GM12878 (cell line): ENCODE data around the gene TPO. TPM values are rescaled to one million over a fixed set of nuclear protein-coding genes. Genes with fewer than 3 reads are reported as not detected.

Experiments
- ATAC-seq: fragments of 200-7000 bp; cut with Tn5 transposase; 3 replicates; pipeline ENCODE4 v1.9.1; 2020; ENCODE audit warnings: mild to moderate bottlenecking, moderate library complexity
- BruUV-seq: library from RNA; stranded (reverse); fragments of 400-500 nt; replicated peaks from 2 replicates; lab custom pipeline; 2021; lab: Mats Ljungman, UMichigan
- CTCF ChIA-PET: fragments of 300-600 bp; sonication (Branson Sonifier 250); formaldehyde crosslinking; extraction: SDS; loops from one replicate; lab custom pipeline; 2021; ENCODE audit warnings: inconsistent platforms; lab: Yijun Ruan, JAX
- POLR2A ChIA-PET: fragments of 350-600 bp; formaldehyde crosslinking; extraction: SDS; loops from one replicate; lab custom pipeline; 2021; ENCODE audit warnings: inconsistent platforms; lab: Charles Lee
- RAD21 ChIA-PET: fragments of 300-600 bp; sonication (Branson Sonifier 250); formaldehyde crosslinking; loops from one replicate; lab custom pipeline; 2023; ENCODE audit warnings: antibody characterized with exemption; ENCODE audit not compliant: unreplicated experiment; lab: Charles Lee
- SMC1A ChIA-PET: fragments of 300-600 bp; sonication (Branson Sonifier 250); formaldehyde crosslinking; loops from one replicate; lab custom pipeline; 2023; ENCODE audit not compliant: unreplicated experiment, uncharacterized antibody; lab: Charles Lee
- DNase-seq: peaks from one replicate; pipeline ENCODE4 v3.0.0-alpha.2; 2011; ENCODE audit warnings: low read depth, low spot score
- FAIRE-seq: peaks from 3 replicates; lab custom pipeline; 2011; peaks lifted over from hg19 to GRCh38; lab: Jason Lieb, UNC
- H2AFZ ChIP-seq: 2 replicates; pipeline ENCODE4 v1.6.0; 2011; ENCODE audit warnings: low read depth, low read length, control low read depth; ENCODE audit not compliant: control insufficient read depth
- H3K27ac ChIP-seq: 2 replicates; pipeline ENCODE4 v1.5.1; 2011; ENCODE audit warnings: control low read depth; ENCODE audit not compliant: control insufficient read depth, insufficient read depth
- H3K27me3 ChIP-seq, 2 experiments: replicated peaks in 1 of 2; 2 replicates each; pipeline versions ENCODE4 v1.6.0 to v1.6.1; 2011; ENCODE audit warnings: low read length in 1 of 2; ENCODE audit not compliant: control insufficient read depth in 2 of 2, insufficient read depth in 2 of 2
- H3K36me3 ChIP-seq, 2 experiments: 2 replicates each; pipeline ENCODE4 v1.5.1; 2011; ENCODE audit warnings: low read length in 1 of 2; ENCODE audit not compliant: control insufficient read depth in 2 of 2, insufficient read depth in 2 of 2
- H3K4me1 ChIP-seq: 2 replicates; pipeline ENCODE4 v1.6.1; 2011; ENCODE audit warnings: mild to moderate bottlenecking, low read length, moderate library complexity, mixed read lengths; ENCODE audit not compliant: control insufficient read depth, insufficient read depth
- H3K4me2 ChIP-seq: 2 replicates; pipeline ENCODE4 v1.6.0; 2011; ENCODE audit warnings: control low read depth; ENCODE audit not compliant: control insufficient read depth, insufficient read depth
- H3K4me3 ChIP-seq: fragments of 200-600 bp; sonication (generic); 2 replicates; pipeline ENCODE4 v1.5.1; 2016
- H3K79me2 ChIP-seq: 2 replicates; pipeline ENCODE4 v1.6.0; 2011; ENCODE audit warnings: low read length; ENCODE audit not compliant: control insufficient read depth, insufficient read depth
- H3K9ac ChIP-seq: 2 replicates; pipeline ENCODE4 v1.8.0; 2011; ENCODE audit warnings: low read length, control low read depth, mixed read lengths; ENCODE audit not compliant: control insufficient read depth, insufficient read depth
- H3K9me3 ChIP-seq: replicated peaks from 3 replicates; pipeline ENCODE4 v1.5.1; 2011; ENCODE audit warnings: mild to moderate bottlenecking, low read length; ENCODE audit not compliant: control insufficient read depth, insufficient read depth
- H4K20me1 ChIP-seq: 2 replicates; pipeline ENCODE4 v1.6.0; 2011; ENCODE audit not compliant: control insufficient read depth, insufficient read depth
- BMI1 ChIP-seq: fragments of 450-650 bp; IDR thresholded peaks from 2 replicates; pipeline ENCODE4 v1.6.1; 2016; ENCODE audit warnings: mild to moderate bottlenecking, moderate library complexity, borderline replicate concordance
- EZH2 ChIP-seq: IDR thresholded peaks from 2 replicates; pipeline ENCODE4 v1.6.1; 2012; ENCODE audit warnings: low read depth, mild to moderate bottlenecking, control low read depth, inconsistent platforms, low read length, borderline replicate concordance; ENCODE audit not compliant: control insufficient read depth
- JUND ChIP-seq: IDR thresholded peaks from 2 replicates; pipeline ENCODE4 v1.6.1; 2012; ENCODE audit warnings: low read depth, mild to moderate bottlenecking, low read length, improper control_type of control experiment, moderate library complexity
- KLF5 ChIP-seq: fragments of 450-650 bp; IDR thresholded peaks from 2 replicates; pipeline ENCODE4 v1.6.1; 2014; ENCODE audit warnings: mild to moderate bottlenecking; ENCODE audit not compliant: partially characterized antibody
- NBN ChIP-seq: fragments of 450-650 bp; IDR thresholded peaks from 2 replicates; pipeline ENCODE4 v1.6.1; 2016
- NFYB ChIP-seq: IDR thresholded peaks from 2 replicates; pipeline ENCODE4 v1.6.1; 2011; ENCODE audit warnings: low read depth, mild to moderate bottlenecking, low read length, improper control_type of control experiment, moderate library complexity; ENCODE audit not compliant: insufficient read depth
- PML ChIP-seq: IDR thresholded peaks from 2 replicates; pipeline ENCODE4 v1.6.1; 2012; ENCODE audit warnings: low read length, inconsistent platforms
- TCF3 ChIP-seq: IDR thresholded peaks from 2 replicates; pipeline ENCODE4 v1.6.1; 2012; ENCODE audit warnings: low read depth, mild to moderate bottlenecking, low read length, borderline replicate concordance; ENCODE audit not compliant: insufficient read depth
- WGBS: methylation state at CpG from one replicate; pipeline ENCODE4 v1.1.6; 2016; ENCODE audit warnings: low lambda C conversion rate; ENCODE audit not compliant: insufficient replicate concordance, insufficient coverage; ENCODE audit errors: missing lambda C conversion rate; 5-methylcytosine and 5-hydroxymethylcytosine counted together
- in situ Hi-C: fragments of 300-500 bp; cut with MboI; formaldehyde crosslinking; loops from 9 replicates; pipeline ENCODE4 v1.14.3; 2018; ENCODE audit warnings: mixed read lengths
- intact Hi-C: fragments of 100-400 bp; cut with micrococcal nuclease; formaldehyde crosslinking; loops from one replicate; pipeline ENCODE4 v1.14.2; 2022; ENCODE audit not compliant: unreplicated experiment
- polyA plus RNA-seq, 11 experiments: library from polyadenylated mRNA; depleted of rRNA in 4 of 11; unstranded in 6 of 11; stranded (reverse) in 5 of 11; fragments of >200 nt; fragmentation: Nextera tagmentation in 4 of 11; fragmentation: Illumina TruSeq in 1 of 11; extraction: Ambion mirVana in 4 of 11; extraction: Trizol in 1 of 11; gene quantifications; 1 replicate in 1 of 11; 2 replicates in 10 of 11; pipeline versions ENCODE4 v1.2.1 to v1.2.3, GENCODE V29; 2011 to 2016; ENCODE audit warnings: inconsistent platforms in 2 of 11, missing spikeins in 2 of 11, low read depth in 1 of 11
- total RNA-seq, 4 experiments: library from RNA; depleted of rRNA in 3 of 4; stranded (reverse); fragments of >200 nt in 3 of 4; fragmentation: Illumina TruSeq in 1 of 4; extraction: Trizol in 1 of 4; gene quantifications; 2 replicates each; pipeline versions ENCODE4 v1.2.1 to v1.2.3, GENCODE V29; 2013 to 2021
- TF ChIP-seq, protein P1 (sequence below): fragments of 150-350 bp; IDR thresholded peaks from 2 replicates; pipeline ENCODE4 v1.6.1; 2014; ENCODE audit warnings: mild to moderate bottlenecking, low read depth, low read length
- TF ChIP-seq, protein P2 (sequence below): fragments of 150-350 bp; IDR thresholded peaks from 2 replicates; pipeline ENCODE4 v1.6.1; 2016; ENCODE audit warnings: low read depth, low read length
- TF ChIP-seq, protein P3 (sequence below): IDR thresholded peaks from 2 replicates; pipeline ENCODE4 v1.6.1; 2012; ENCODE audit warnings: low read depth, low read length, improper control_type of control experiment

Gene TPO
- total and polyA plus RNA-seq, 10 of the 15 experiments (the other 5 are each of a cell fraction or from before 2014, with no cell fraction given) = 0.07 to 0.11 TPM; not detected in 8

DNA sequence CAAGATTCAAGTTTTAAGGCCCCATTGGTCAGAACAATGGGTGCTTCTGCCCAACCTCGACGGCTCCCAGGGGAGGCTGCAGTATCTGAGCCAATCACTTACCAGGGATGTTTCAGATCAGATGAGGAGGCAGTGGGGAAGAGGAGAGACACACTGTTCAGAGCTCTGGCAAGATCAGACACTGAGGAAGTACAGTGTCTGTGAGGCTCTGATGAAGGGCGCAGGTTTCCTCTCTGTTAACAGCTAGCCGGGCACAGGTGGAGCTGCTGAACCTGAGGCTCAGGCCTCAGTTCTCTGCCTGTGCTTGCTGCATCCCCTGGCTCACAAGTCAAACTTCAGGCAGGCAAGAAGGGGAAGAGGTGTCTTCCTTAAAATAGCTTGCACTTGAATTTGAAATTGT lies 69.7 kb downstream of the TPO start:
- H3K9me3 ChIP-seq = no peaks in the 10 kb centered on the region
- CTCF ChIA-PET = no interaction called here
- DNase-seq = no peak
- H3K4me3 ChIP-seq = no peak overlapping the region
- SMC1A ChIA-PET = no interaction called here
- RAD21 ChIA-PET = no interaction called here
- H3K9ac ChIP-seq = no peak overlapping the region
- TF ChIP-seq, protein P1, sequence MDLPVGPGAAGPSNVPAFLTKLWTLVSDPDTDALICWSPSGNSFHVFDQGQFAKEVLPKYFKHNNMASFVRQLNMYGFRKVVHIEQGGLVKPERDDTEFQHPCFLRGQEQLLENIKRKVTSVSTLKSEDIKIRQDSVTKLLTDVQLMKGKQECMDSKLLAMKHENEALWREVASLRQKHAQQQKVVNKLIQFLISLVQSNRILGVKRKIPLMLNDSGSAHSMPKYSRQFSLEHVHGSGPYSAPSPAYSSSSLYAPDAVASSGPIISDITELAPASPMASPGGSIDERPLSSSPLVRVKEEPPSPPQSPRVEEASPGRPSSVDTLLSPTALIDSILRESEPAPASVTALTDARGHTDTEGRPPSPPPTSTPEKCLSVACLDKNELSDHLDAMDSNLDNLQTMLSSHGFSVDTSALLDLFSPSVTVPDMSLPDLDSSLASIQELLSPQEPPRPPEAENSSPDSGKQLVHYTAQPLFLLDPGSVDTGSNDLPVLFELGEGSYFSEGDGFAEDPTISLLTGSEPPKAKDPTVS = no peak
- TF ChIP-seq NFYB (no peak), NBN (no peak), KLF5 (no peak), EZH2 (no peak), BMI1 (no peak), JUND (no peak), PML (no peak), TCF3 (no peak)
- TF ChIP-seq, protein P2, sequence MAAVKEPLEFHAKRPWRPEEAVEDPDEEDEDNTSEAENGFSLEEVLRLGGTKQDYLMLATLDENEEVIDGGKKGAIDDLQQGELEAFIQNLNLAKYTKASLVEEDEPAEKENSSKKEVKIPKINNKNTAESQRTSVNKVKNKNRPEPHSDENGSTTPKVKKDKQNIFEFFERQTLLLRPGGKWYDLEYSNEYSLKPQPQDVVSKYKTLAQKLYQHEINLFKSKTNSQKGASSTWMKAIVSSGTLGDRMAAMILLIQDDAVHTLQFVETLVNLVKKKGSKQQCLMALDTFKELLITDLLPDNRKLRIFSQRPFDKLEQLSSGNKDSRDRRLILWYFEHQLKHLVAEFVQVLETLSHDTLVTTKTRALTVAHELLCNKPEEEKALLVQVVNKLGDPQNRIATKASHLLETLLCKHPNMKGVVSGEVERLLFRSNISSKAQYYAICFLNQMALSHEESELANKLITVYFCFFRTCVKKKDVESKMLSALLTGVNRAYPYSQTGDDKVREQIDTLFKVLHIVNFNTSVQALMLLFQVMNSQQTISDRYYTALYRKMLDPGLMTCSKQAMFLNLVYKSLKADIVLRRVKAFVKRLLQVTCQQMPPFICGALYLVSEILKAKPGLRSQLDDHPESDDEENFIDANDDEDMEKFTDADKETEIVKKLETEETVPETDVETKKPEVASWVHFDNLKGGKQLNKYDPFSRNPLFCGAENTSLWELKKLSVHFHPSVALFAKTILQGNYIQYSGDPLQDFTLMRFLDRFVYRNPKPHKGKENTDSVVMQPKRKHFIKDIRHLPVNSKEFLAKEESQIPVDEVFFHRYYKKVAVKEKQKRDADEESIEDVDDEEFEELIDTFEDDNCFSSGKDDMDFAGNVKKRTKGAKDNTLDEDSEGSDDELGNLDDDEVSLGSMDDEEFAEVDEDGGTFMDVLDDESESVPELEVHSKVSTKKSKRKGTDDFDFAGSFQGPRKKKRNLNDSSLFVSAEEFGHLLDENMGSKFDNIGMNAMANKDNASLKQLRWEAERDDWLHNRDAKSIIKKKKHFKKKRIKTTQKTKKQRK = no peak
- TF ChIP-seq, protein P3, sequence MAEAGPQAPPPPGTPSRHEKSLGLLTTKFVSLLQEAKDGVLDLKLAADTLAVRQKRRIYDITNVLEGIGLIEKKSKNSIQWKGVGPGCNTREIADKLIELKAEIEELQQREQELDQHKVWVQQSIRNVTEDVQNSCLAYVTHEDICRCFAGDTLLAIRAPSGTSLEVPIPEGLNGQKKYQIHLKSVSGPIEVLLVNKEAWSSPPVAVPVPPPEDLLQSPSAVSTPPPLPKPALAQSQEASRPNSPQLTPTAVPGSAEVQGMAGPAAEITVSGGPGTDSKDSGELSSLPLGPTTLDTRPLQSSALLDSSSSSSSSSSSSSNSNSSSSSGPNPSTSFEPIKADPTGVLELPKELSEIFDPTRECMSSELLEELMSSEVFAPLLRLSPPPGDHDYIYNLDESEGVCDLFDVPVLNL = no peak
- no peak overlapping the region for H2AFZ ChIP-seq
- POLR2A ChIA-PET = no interaction called here
- H3K27ac ChIP-seq = no peak overlapping the region
- intact Hi-C loops (no loop called here), in situ Hi-C loops (no loop called here)
- BruUV-seq = no TSS peak
- no peak for ATAC-seq
- no peaks in the 10 kb centered on the region for H4K20me1 ChIP-seq
- 42% methylated on average over 4 of the region's 4 CpGs for WGBS
- H3K27me3 ChIP-seq = no peaks in the 10 kb centered on the region
- no peaks in the 10 kb centered on the region for H3K36me3 ChIP-seq
- H3K4me2 ChIP-seq = no peak overlapping the region
- no peak for FAIRE-seq
- H3K4me1 ChIP-seq = no peaks in the 10 kb centered on the region
- H3K79me2 ChIP-seq = no peaks in the 10 kb centered on the region
